Measurements from ENCODE around the gene MYH7.

DNA sequence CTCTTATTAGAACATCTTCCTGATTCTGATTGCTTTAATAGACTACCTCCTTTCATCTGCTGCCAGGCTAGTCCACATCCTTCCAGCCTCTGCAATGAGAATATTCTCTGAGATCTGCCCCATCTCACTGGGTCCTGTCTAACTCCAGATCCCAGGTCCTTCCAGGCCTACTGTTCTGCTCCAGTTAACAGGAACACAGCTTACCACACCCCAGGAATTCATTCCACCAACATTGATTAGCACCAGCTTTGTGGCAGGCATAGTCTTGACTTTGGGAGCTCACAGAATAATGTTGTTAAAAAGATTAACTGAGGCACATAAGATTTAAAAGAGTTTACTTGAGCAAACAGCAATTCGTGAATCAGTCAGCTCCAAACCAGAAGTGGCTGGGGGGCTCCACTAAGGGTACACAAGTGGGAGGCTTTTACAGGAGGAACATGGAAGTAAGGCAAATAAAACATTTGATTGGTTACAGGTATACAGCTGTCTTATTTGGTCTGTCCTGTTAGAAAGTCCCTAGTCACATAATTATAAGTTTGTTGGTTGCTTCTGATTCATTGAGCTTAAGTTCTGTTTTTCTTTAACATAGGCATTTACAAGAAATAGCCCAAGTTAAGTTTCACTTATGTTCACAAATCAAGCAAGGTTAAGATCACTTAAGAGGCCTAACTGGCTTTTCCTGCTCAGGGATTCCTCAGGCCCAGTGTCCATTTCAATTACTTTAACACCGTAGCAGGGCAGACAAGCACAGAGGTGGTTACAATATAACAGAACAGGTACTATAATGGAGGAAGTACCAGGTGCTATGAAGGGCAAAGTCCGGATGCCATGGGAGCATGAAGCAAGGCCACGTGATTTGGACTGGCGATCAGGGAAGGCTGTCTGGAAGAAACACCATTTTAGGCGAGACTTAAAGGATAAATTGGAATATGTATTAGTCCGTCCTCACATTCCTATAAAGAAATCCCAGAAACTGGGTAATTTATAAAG lies 12.2 kb upstream of the MYH7 start:
- TF ChIP-seq, protein P1, sequence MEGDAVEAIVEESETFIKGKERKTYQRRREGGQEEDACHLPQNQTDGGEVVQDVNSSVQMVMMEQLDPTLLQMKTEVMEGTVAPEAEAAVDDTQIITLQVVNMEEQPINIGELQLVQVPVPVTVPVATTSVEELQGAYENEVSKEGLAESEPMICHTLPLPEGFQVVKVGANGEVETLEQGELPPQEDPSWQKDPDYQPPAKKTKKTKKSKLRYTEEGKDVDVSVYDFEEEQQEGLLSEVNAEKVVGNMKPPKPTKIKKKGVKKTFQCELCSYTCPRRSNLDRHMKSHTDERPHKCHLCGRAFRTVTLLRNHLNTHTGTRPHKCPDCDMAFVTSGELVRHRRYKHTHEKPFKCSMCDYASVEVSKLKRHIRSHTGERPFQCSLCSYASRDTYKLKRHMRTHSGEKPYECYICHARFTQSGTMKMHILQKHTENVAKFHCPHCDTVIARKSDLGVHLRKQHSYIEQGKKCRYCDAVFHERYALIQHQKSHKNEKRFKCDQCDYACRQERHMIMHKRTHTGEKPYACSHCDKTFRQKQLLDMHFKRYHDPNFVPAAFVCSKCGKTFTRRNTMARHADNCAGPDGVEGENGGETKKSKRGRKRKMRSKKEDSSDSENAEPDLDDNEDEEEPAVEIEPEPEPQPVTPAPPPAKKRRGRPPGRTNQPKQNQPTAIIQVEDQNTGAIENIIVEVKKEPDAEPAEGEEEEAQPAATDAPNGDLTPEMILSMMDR (conservative IDR thresholded peaks at IDR 0.05): no peak
- TF ChIP-seq ZFX (IDR thresholded peaks at IDR 0.05): no peak

Measured in C4-2B (cell line).